Muscle layer of colon (tissue), 2 donors: ENCODE results near the gene SPATA31E1.
"Not testable (repeated sequence)": the region's sequence is repeated elsewhere in the genome, so short reads cannot be mapped to it uniquely, and the experiment has no call there.

Experiments
- H3K27ac ChIP-seq: one replicate; pipeline ENCODE4 v1.7.0; 2013; ENCODE audit warnings: low read depth, mild to moderate bottlenecking, low read length, moderate library complexity
- H3K27me3 ChIP-seq, 2 donors: one replicate each; pipeline ENCODE4 v1.7.0; 2013; ENCODE audit warnings: low read length in 2 of 2, mild to moderate bottlenecking in 2 of 2; ENCODE audit not compliant: insufficient read depth in 2 of 2, control insufficient read depth in 1 of 2
- H3K36me3 ChIP-seq: one replicate; pipeline ENCODE4 v1.7.0; 2013; ENCODE audit warnings: mild to moderate bottlenecking, low read length; ENCODE audit not compliant: insufficient read depth
- H3K4me1 ChIP-seq: one replicate; pipeline ENCODE4 v1.7.0; 2013; ENCODE audit warnings: mild to moderate bottlenecking, low read length; ENCODE audit not compliant: insufficient read depth
- H3K4me3 ChIP-seq, 2 donors: one replicate each; pipeline ENCODE4 v1.7.0; 2013; ENCODE audit warnings: low read length in 2 of 2, low read depth in 1 of 2, mild to moderate bottlenecking in 1 of 2, moderate library complexity in 1 of 2
- H3K9ac ChIP-seq: one replicate; pipeline ENCODE4 v1.7.0; 2013; ENCODE audit warnings: low read length
- H3K9me3 ChIP-seq: one replicate; pipeline ENCODE4 v1.7.0; 2013; ENCODE audit warnings: mild to moderate bottlenecking, low read length
- donor health status: abdominal sarcoma.
- donor health status: Adenocarcinoma of cecum.

SPATA31E1 gene

DNA sequence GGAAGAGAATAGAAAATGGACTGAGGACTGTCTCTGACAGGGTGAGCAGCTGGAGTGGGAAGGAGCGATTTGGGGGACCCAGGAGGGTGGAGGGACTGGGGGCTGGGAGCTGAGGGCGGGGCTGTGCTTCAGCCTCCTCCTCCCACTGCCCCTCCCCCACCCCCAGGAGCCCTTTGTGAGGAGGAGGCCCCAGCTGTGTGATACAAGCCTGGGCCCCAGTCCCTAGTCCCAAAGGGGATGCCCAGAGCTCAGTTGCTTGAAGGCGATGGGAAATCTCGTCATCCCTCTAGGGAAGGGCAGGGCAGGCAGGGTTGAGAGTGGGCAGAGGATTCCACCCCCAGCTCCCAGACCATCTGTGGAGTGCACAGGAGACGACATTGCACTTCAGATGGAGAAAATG, at the start of gene SPATA31E1:
SPATA31E1 (plus strand) TSS at position 251 of the 400 bp plus-strand sequence; CDS start at position 266, 15 bp downstream.
- no peaks in the 10 kb centered on the region for H3K4me1 ChIP-seq
- no peak within 1 kb of the TSS for H3K9ac ChIP-seq
- no peaks in the 10 kb centered on the region for H3K9me3 ChIP-seq
- no peak within 1 kb of the TSS for H3K4me3 ChIP-seq
- no peak within 1 kb of the TSS for H3K27ac ChIP-seq
- no peaks in the 10 kb centered on the region for H3K27me3 ChIP-seq
- no peaks in the 10 kb centered on the region for H3K36me3 ChIP-seq

DNA sequence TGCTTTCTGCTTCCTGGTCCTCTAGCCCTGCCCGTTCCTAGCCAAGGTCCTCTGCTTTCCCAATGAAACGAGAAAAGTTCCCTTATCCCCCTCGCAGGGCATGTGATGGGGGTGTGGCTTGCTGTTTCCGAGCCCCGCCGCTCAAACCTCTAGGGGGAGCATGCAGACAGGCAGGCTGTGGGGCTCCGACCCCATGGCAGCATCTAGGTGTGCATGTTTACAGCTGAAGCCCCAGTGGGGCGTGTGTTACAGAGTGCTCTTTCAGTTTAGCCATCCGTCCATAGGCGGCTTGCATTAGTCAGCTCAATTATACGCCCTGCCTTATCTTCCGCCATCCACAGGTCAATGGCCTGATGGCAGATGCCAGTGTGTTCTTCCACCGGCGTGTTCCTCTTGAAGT, 48.3 kb upstream of the SPATA31E1 start:
- H3K36me3 ChIP-seq, result no peaks in the 10 kb centered on the region
- H3K4me3 ChIP-seq, result no peak overlapping the region
- no peak overlapping the region for H3K9ac ChIP-seq
- H3K4me1 ChIP-seq, result peaks cover 13% of the 10 kb centered on the region
- no peaks in the 10 kb centered on the region for H3K9me3 ChIP-seq
- no peaks in the 10 kb centered on the region for H3K27me3 ChIP-seq
- H3K27ac ChIP-seq, result no peak overlapping the region

DNA sequence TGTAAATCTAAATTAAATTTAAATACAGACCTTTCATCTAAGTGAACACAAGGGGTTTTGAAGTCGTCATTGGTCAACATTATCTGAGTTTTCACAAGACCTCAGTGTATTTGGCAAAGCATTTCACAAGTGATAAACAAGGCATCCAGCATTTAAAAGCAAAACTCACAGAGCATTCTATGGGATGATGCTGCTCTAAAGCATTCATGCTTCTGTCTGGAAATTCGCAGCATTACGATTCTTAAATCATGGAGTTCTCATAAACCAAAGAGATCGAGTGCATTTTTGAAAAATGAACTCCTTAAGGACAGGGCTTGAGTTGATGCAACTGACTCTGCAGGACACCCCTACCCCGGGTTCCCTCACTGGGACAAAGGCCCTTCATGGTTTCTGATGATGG, 46.1 kb upstream of the SPATA31E1 start:
- Histone ChIP-seq H3K27me3 (no peaks in the 10 kb centered on the region), H3K9ac (no peak overlapping the region), H3K9me3 (no peaks in the 10 kb centered on the region), H3K4me3 (no peak overlapping the region), H3K27ac (no peak overlapping the region), H3K4me1 (peaks cover 22% of the 10 kb centered on the region), H3K36me3 (no peaks in the 10 kb centered on the region)

DNA sequence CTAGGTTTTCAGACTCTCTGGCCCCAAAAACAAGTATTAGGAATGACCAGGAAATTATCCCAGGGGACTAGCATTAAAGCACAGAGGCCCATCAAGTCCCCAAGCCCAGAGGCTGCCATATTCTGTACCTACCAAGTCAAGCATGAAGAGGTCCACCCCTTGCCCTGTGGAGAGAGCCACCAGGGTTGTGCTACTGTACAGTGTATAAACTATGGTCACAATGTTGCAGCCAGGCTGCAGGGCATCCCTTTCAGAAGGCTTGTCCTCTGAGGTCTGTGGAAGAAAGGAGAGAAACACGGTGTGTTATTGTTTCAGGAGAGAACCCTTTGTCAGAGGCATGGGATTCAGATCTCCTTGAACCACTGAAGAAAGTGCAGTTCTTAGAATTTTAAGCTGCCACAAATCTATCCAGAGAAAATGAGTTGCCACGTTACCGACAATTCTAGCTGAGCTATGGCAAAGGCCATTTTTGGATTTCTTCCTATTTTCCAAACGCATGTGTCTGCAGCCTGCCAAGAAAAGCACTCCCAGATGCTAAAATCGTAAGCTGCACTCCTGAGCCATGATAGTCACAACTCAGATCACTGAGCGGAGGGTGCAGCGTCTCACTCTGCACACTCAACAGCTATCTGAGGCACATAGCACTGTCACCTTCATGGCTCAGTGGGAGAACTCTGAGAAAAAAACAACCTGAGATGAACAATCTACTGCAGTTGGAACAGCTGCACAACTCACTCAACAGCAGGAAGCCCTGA, 45.5 kb upstream of the SPATA31E1 start:
- Histone ChIP-seq H3K9me3 (no peaks in the 10 kb centered on the region), H3K9ac (no peak overlapping the region), H3K4me1 (peaks cover 22% of the 10 kb centered on the region), H3K4me3 (peak overlapping the region in 1 of 2 donors; percentile 14), H3K27me3 (no peaks in the 10 kb centered on the region), H3K27ac (no peak overlapping the region), H3K36me3 (no peaks in the 10 kb centered on the region)

DNA sequence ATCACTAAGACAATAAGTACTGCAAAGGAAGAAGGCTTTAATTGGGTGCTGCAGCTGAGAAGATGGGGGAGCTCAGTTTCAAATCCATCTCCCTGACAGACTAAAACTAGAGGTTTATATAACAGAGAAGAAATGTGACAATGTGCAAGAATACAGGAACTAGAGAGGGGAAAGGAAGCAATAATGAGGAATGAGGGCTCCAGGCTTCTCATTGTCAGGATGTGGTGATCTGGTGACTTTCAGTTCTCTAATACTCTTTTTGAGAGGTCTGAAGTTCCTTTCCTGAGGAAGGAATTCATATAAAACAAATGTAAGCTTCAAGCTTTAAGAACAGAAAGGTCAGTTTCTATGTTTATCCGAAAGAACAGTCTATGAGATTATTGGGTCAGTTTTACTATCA, 42.5 kb upstream of the SPATA31E1 start:
- Histone ChIP-seq H3K27ac (no peak overlapping the region), H3K9ac (no peak overlapping the region), H3K27me3 (no peaks in the 10 kb centered on the region), H3K4me1 (peaks cover 26% of the 10 kb centered on the region), H3K36me3 (no peaks in the 10 kb centered on the region), H3K4me3 (no peak overlapping the region), H3K9me3 (no peaks in the 10 kb centered on the region)

DNA sequence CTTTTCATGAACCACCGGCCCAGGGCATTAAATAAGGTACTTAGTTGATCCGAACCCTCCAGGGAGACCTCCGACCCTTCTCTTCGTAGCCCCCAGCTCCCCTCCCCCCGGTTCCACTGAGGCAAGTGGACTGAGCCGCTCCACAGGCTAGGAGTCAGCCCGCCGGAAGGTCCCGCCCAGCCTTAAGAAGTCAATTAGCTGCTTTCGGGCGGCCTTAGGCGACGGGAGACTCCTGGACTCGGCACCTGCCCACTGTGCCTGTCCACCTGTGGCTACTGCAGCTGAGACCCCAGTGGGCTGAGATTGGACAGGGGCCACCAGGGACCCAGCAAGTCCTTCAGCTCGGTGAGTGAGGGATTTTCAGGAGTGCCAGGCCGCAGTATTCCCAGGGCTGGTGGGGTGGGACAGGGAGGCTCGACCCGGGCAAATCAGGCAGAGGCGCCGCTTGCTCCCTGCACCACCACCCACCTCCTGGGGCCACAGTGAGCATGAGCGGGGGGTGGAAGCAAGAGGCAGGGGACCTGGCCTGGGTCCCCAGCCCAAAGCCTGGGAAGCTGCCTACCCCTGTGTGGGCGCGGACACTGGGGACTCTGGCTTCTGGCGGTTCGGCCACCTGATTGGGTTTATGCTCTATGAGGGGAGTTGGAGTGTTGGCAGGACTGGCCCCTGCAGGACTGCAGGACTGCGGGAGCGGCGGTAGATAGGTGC, 39.6 kb upstream of the SPATA31E1 start:
- Histone ChIP-seq H3K9me3 (no peaks in the 10 kb centered on the region), H3K27me3 (no peaks in the 10 kb centered on the region), H3K9ac (no peak overlapping the region), H3K27ac (no peak overlapping the region), H3K4me1 (peaks cover 13% of the 10 kb centered on the region), H3K4me3 (no peak overlapping the region), H3K36me3 (no peaks in the 10 kb centered on the region)

DNA sequence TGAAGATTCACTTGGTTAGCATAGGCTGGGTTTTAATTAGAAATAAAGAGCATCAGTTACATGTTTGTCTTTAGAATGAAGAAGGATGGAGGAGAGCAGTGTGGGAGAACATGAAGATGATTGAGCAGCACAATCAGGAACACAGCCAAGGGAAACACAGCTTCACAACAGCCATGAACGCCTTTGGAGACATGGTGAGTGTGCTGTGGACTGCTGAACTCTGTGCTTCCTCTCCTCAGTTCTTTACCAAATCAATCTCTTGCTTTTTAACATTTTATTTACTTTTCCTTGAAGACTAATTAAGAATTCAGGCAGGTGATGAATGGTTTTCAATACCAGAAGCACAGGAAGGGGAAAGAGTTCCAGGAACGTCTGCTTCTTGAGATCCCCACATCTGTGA, 38.2 kb upstream of the SPATA31E1 start:
- H3K4me1 ChIP-seq, result peaks cover 13% of the 10 kb centered on the region
- no peak overlapping the region for H3K4me3 ChIP-seq
- no peak overlapping the region for H3K9ac ChIP-seq
- no peaks in the 10 kb centered on the region for H3K9me3 ChIP-seq
- H3K36me3 ChIP-seq, result no peaks in the 10 kb centered on the region
- H3K27ac ChIP-seq, result no peak overlapping the region
- no peaks in the 10 kb centered on the region for H3K27me3 ChIP-seq

DNA sequence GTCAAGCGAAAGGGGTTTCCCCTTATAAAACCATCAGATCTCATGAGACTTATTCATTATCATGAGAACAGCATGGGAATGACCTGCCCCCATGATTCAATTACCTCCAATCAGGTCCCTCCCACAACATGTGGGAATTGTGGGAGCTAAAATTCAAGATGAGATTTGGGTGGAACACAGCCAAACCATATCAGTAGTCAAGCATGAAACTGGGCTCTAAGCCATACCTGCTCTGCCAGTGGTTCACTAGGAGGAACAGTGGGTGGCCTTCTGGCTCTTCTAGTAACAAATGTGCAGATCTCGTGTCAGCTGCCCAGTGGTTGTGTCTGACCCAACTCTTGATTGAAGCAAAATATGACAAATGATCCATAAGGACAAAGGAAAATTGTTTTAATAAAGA, 34.9 kb upstream of the SPATA31E1 start:
- H3K9ac ChIP-seq, H3K36me3 ChIP-seq, H3K4me3 ChIP-seq, H3K9me3 ChIP-seq, H3K4me1 ChIP-seq, H3K27ac ChIP-seq, H3K27me3 ChIP-seq: not testable (repeated sequence)

DNA sequence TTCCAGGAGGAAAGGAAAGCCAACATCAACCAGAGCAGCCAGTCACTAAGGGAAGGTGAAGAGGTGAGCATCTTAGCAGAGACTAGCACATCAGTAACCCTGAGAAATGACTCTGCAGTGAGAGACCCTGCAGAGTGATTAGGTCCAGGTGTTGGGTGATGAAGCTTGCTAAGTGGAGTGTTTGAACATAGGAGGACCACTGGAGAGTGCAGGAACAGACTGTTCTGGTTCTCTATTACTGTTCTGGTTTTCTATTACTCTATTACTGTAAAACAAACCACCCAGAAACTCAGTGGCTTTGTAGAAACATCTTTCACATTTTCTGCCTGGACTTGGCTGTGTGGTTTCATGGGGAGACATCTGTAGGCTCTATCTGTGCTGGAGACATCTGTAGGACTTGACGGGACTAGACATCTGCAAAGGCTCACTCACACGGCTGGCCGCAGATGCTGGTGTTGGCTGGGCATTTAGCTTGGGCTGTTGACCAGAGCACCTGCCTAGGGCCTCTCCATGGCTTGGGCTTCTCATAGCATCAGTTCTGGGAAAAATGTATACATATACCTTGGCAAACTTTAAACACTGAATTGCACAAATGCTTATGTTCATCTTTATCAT, 33.4 kb upstream of the SPATA31E1 start:
- no peak overlapping the region for H3K27ac ChIP-seq
- no peaks in the 10 kb centered on the region for H3K27me3 ChIP-seq
- no peaks in the 10 kb centered on the region for H3K36me3 ChIP-seq
- H3K9me3 ChIP-seq, result no peaks in the 10 kb centered on the region
- H3K4me1 ChIP-seq, result peaks cover 1% of the 10 kb centered on the region
- H3K4me3 ChIP-seq, result no peak overlapping the region
- no peak overlapping the region for H3K9ac ChIP-seq

DNA sequence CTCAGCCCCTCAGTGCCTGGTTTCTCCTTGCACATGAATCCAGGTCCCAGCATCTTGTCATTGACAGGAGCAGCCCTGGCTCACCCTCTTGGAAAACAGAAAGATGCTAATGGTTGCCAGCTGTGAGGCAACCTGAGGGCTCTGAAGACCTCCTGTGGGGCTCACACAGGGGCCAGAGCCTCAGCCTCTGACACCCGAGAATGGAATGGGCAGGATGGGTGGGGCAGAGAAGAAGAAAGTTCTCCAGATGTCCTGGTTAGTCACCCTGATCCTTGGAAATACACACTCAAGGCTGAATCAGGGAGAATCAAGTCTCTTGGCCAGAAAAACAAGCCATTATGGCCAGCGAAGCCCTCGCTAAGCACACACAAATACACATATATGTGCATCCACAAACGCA, 32.3 kb upstream of the SPATA31E1 start:
- Histone ChIP-seq H3K4me3 (no peak overlapping the region), H3K4me1 (no peaks in the 10 kb centered on the region), H3K9ac (no peak overlapping the region), H3K27ac (no peak overlapping the region), H3K36me3 (no peaks in the 10 kb centered on the region), H3K9me3 (no peaks in the 10 kb centered on the region), H3K27me3 (no peaks in the 10 kb centered on the region)

DNA sequence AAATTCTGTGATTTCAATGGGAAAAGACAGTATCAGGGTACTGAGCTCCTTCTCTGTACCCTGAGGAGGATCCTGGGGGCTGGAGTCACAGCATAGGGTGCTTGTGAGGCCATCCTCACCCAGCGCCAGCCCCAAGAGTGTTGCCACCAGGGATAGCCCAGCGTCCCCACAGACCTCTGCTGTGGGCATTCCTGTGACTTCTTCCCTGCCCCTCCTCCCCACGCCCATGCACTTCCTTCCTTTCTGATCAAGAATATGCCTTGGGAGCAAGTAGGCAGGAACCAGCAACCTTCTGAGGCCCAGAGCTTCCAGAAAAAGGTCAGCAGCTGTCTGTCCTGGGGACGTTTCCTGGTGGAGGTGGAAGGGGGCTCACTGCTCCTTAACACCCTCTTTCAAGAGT, 31.5 kb upstream of the SPATA31E1 start:
- H3K9me3 ChIP-seq, H3K27ac ChIP-seq, H3K9ac ChIP-seq, H3K27me3 ChIP-seq, H3K4me1 ChIP-seq, H3K4me3 ChIP-seq, H3K36me3 ChIP-seq: not testable (repeated sequence)
